Uterus (tissue), 4 donors: ENCODE measurements around the gene NELL2. TPM values are rescaled to one million over a fixed set of nuclear protein-coding genes. Genes with fewer than 3 reads are reported as not detected.

ENCODE experiments used
- DNase-seq, 2 donors: peaks; one replicate each; pipeline ENCODE4 v3.0.0-alpha.2; 2019 to 2020
- H3K27ac ChIP-seq, 2 donors: fragments of 200-600 bp; sonication (generic); 1 replicate in 1 of 2; 2 replicates in 1 of 2; pipeline ENCODE4 v1.5.1; 2016 to 2018
- H3K27me3 ChIP-seq, 2 donors: fragments of 200-600 bp; sonication (generic); one replicate each; pipeline ENCODE4 v1.5.1; 2018 to 2019; ENCODE audit warnings: control low read depth in 1 of 2
- H3K36me3 ChIP-seq, 2 donors: fragments of 200-600 bp; sonication (generic); one replicate each; pipeline ENCODE4 v1.5.1; 2019; ENCODE audit warnings: control low read depth in 1 of 2
- H3K4me1 ChIP-seq, 2 donors: fragments of 200-600 bp; sonication (generic); one replicate each; pipeline ENCODE4 v1.5.1; 2018 to 2019; ENCODE audit warnings: control low read depth in 1 of 2
- H3K4me3 ChIP-seq, 2 donors: fragments of 200-600 bp; sonication (generic); 1 replicate in 1 of 2; 2 replicates in 1 of 2; pipeline ENCODE4 v1.5.1; 2018 to 2019; ENCODE audit warnings: mild to moderate bottlenecking in 1 of 2
- H3K9me3 ChIP-seq, 2 donors: fragments of 200-600 bp; sonication (generic); one replicate each; pipeline ENCODE4 v1.5.1; 2019; ENCODE audit warnings: control low read depth in 1 of 2
- POLR2A ChIP-seq, 2 donors: fragments of 450-650 bp; IDR thresholded peaks; one replicate each; pipeline ENCODE4 v1.6.1; 2016; ENCODE audit warnings: antibody characterized with exemption in 2 of 2, mild to moderate bottlenecking in 1 of 2, moderate library complexity in 1 of 2
- intact Hi-C: fragments of 100-400 bp; cut with DNase I; formaldehyde crosslinking; loops from one replicate; pipeline ENCODE4 v1.15.1; 2023; ENCODE audit warnings: low total_unique reads
- total RNA-seq, 4 donors: library from RNA; depleted of rRNA in 3 of 4; stranded (reverse); fragments of >200 nt in 3 of 4; gene quantifications; one replicate each; pipeline versions ENCODE4 v1.1.0 to v1.2.4, GENCODE V29; 2014 to 2023
- TF ChIP-seq, protein P1 (sequence below), 4 experiments: fragments of 200-600 bp in 2 of 4; fragments of 450-650 bp in 2 of 4; sonication (generic) in 2 of 4; IDR thresholded peaks; one replicate each; pipeline ENCODE4 v1.5.1; 2016 to 2019; ENCODE audit warnings: antibody characterized with exemption in 4 of 4, mild to moderate bottlenecking in 2 of 4, moderate library complexity in 1 of 4
- donor health status: DM: yes; HTN: yes; CAD: no.

The NELL2 gene
- total RNA-seq, 4 donors from 2014 or later, result 0.29 to 34.6 (median 1.3) TPM; not detected in 1

GRCh38 chr12:44668443-44668842 lies 207.7 kb downstream of the NELL2 start:
- DNase-seq, result no peak
- intact Hi-C loops, result no loop called here
- no peaks in the 10 kb centered on the region for H3K36me3 ChIP-seq

GRCh38 chr12:44667461-44667860 lies 208.7 kb downstream of the NELL2 start:
- H3K4me1 ChIP-seq, result no peaks in the 10 kb centered on the region
- H3K27me3 ChIP-seq, result no peaks in the 10 kb centered on the region
- no peaks in the 10 kb centered on the region for H3K9me3 ChIP-seq
- no peak for DNase-seq
- no peak overlapping the region for H3K27ac ChIP-seq
- H3K4me3 ChIP-seq, result no peak overlapping the region
- no peaks in the 10 kb centered on the region for H3K36me3 ChIP-seq
- TF ChIP-seq POLR2A (IDR thresholded peaks at IDR 0.05), result no peak
- TF ChIP-seq, protein P1, sequence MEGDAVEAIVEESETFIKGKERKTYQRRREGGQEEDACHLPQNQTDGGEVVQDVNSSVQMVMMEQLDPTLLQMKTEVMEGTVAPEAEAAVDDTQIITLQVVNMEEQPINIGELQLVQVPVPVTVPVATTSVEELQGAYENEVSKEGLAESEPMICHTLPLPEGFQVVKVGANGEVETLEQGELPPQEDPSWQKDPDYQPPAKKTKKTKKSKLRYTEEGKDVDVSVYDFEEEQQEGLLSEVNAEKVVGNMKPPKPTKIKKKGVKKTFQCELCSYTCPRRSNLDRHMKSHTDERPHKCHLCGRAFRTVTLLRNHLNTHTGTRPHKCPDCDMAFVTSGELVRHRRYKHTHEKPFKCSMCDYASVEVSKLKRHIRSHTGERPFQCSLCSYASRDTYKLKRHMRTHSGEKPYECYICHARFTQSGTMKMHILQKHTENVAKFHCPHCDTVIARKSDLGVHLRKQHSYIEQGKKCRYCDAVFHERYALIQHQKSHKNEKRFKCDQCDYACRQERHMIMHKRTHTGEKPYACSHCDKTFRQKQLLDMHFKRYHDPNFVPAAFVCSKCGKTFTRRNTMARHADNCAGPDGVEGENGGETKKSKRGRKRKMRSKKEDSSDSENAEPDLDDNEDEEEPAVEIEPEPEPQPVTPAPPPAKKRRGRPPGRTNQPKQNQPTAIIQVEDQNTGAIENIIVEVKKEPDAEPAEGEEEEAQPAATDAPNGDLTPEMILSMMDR (IDR thresholded peaks at IDR 0.05), result no peak
- intact Hi-C loops, result no loop called here

More at GRCh38 chr12:44668443-44668842, 207.7 kb downstream of the NELL2 start:
- no peak overlapping the region for H3K4me3 ChIP-seq
- H3K4me1 ChIP-seq, result no peaks in the 10 kb centered on the region
- H3K27me3 ChIP-seq, result no peaks in the 10 kb centered on the region
- H3K27ac ChIP-seq, result no peak overlapping the region
- no peak for TF ChIP-seq POLR2A (IDR thresholded peaks at IDR 0.05)
- TF ChIP-seq, protein P1 (IDR thresholded peaks at IDR 0.05), result no peak
- H3K9me3 ChIP-seq, result no peaks in the 10 kb centered on the region

DNA sequence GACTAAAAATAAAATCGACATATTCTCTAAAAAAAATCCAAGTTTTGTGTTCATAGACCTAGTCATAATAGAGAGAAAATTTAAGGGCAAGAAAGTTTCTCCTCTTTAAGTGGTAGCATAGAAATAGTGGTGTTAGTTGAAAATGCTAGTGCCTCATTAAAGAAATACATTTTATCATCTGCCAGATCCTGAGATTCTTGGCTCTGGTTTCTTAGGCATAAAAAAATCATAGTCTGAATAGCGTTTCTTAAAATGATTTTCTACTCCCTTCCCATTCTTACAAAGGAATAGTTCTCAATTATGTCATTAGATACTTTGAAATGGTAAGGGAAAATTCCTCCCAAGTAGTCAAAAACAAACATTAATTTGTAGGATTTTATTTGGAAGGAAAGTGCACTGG lies 212.8 kb downstream of the NELL2 start:
- Histone ChIP-seq H3K4me1 (no peaks in the 10 kb centered on the region), H3K27ac (no peak overlapping the region), H3K27me3 (no peaks in the 10 kb centered on the region), H3K4me3 (no peak overlapping the region), H3K36me3 (no peaks in the 10 kb centered on the region), H3K9me3 (no peaks in the 10 kb centered on the region)
- DNase-seq, result no peak
- TF ChIP-seq, protein P1 (IDR thresholded peaks at IDR 0.05), result no peak
- TF ChIP-seq POLR2A (IDR thresholded peaks at IDR 0.05), result no peak
- intact Hi-C loops, result no loop called here

GRCh38 chr12:44655846-44656245 lies 220.3 kb downstream of the NELL2 start:
- no peaks in the 10 kb centered on the region for H3K36me3 ChIP-seq
- H3K4me1 ChIP-seq, result no peaks in the 10 kb centered on the region
- no peaks in the 10 kb centered on the region for H3K27me3 ChIP-seq
- intact Hi-C loops, result no loop called here
- no peak overlapping the region for H3K27ac ChIP-seq
- TF ChIP-seq, protein P1 (IDR thresholded peaks at IDR 0.05), result no peak
- TF ChIP-seq POLR2A (IDR thresholded peaks at IDR 0.05), result no peak
- H3K4me3 ChIP-seq, result no peak overlapping the region
- no peaks in the 10 kb centered on the region for H3K9me3 ChIP-seq
- no peak for DNase-seq

GRCh38 chr12:44654646-44655639 lies 221.2 kb downstream of the NELL2 start:
- no peaks in the 10 kb centered on the region for H3K36me3 ChIP-seq
- no peaks in the 10 kb centered on the region for H3K27me3 ChIP-seq
- no peak for TF ChIP-seq POLR2A (IDR thresholded peaks at IDR 0.05)
- TF ChIP-seq, protein P1 (IDR thresholded peaks at IDR 0.05), result no peak
- H3K4me3 ChIP-seq, result no peak overlapping the region
- no peak overlapping the region for H3K27ac ChIP-seq
- no peaks in the 10 kb centered on the region for H3K9me3 ChIP-seq
- intact Hi-C loops, result no loop called here
- no peaks in the 10 kb centered on the region for H3K4me1 ChIP-seq
- no peak for DNase-seq
